Endothelial cell (in vitro differentiated cells): ENCODE data around the gene CCDC116. TPM values are rescaled to one million over a fixed set of nuclear protein-coding genes. Genes with fewer than 3 reads are reported as not detected.

Source experiments
- DNase-seq: peaks from one replicate; pipeline ENCODE4 v3.0.0; 2021; ENCODE audit warnings: low spot score
- H3K27ac Mint-ChIP-seq: one replicate; pipeline ENCODE4 v1.8.0; 2021; ENCODE audit warnings: mixed read lengths, inconsistent platforms; ENCODE audit not compliant: unreplicated experiment
- H3K27me3 Mint-ChIP-seq: one replicate; pipeline ENCODE4 v1.8.0; 2021; ENCODE audit warnings: mild to moderate bottlenecking, moderate library complexity, mixed read lengths, inconsistent platforms; ENCODE audit not compliant: unreplicated experiment
- H3K36me3 Mint-ChIP-seq: one replicate; pipeline ENCODE4 v1.8.0; 2021; ENCODE audit warnings: mild to moderate bottlenecking, low read depth, mixed read lengths, inconsistent platforms; ENCODE audit not compliant: unreplicated experiment
- H3K4me1 Mint-ChIP-seq: one replicate; pipeline ENCODE4 v1.8.0; 2021; ENCODE audit warnings: mild to moderate bottlenecking, mixed read lengths, inconsistent platforms; ENCODE audit not compliant: unreplicated experiment
- H3K4me3 Mint-ChIP-seq: one replicate; pipeline ENCODE4 v1.8.0; 2021; ENCODE audit warnings: mild to moderate bottlenecking, mixed read lengths, inconsistent platforms; ENCODE audit not compliant: unreplicated experiment
- H3K9me3 Mint-ChIP-seq: one replicate; pipeline ENCODE4 v1.8.0; 2021; ENCODE audit warnings: mixed read lengths, inconsistent platforms; ENCODE audit not compliant: unreplicated experiment
- CTCF ChIP-seq: fragments of 200-600 bp; sonication (generic); IDR thresholded peaks from one replicate; pipeline ENCODE4 v1.5.0; 2021; ENCODE audit warnings: antibody characterized with exemption; ENCODE audit not compliant: unreplicated experiment
- total RNA-seq: library from RNA; stranded (reverse); fragmentation: NEBNext Ultra II Directional; extraction: Animal tissue kit (Norgen Biotek cat#: 25700); gene quantifications from one replicate; pipeline ENCODE4 v1.2.1, GENCODE V29; 2021; ENCODE audit not compliant: unreplicated experiment

CCDC116 gene
- total RNA-seq, 1 donor from 2014 or later: 0.36 TPM

DNA sequence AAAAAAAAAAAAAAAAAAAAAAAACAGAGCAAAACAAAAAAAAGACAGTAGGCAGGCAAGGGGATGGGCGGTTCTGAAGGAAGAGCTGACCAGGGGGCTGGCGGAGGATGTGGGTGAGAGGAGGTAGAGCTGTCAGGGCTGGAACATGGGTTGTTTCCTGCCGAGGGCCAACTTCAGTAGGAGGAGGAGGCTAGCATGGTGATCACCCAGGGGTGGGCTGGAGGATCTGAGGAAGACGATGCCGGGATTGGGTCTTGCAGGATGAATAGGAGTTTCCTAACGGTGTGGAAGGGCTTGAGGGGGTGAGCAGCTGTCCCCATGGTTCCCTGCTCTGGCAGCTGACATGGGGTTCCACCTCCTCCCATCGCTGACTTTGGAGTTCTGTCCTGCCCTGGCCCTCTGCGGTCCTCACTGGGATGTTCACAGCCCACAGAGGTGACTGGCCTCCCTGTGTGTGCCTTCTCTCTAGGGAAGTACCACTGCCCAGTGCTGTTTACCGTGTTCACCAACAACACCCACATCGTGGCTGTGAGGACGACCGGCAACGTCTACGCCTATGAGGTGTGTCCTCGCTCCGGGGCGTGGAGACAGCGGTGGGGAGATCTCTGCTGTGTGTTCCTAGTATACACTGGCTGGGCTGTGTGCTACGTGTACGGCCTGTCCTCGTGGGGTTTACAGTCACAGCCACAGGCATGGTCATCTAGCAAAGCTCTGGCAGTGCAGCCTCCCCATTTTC is 48.4 kb downstream of the CCDC116 start:
- Mint-ChIP-seq H3K36me3 (peaks cover 18% of the 10 kb centered on the region), H3K4me1 (no peaks in the 10 kb centered on the region), H3K27me3 (peaks cover 11% of the 10 kb centered on the region), H3K27ac (no peak overlapping the region), H3K4me3 (no peak overlapping the region), H3K9me3 (no peaks in the 10 kb centered on the region)
- DNase-seq: no peak
- no peak for TF ChIP-seq CTCF

GRCh38 chr22:21681566-21682370 is 49.2 kb downstream of the CCDC116 start:
- Mint-ChIP-seq H3K9me3 (no peaks in the 10 kb centered on the region), H3K27me3 (peaks cover 11% of the 10 kb centered on the region), H3K27ac (no peak overlapping the region), H3K4me1 (no peaks in the 10 kb centered on the region), H3K4me3 (no peak overlapping the region), H3K36me3 (peaks cover 11% of the 10 kb centered on the region)
- DNase-seq: no peak
- TF ChIP-seq CTCF: no peak

DNA sequence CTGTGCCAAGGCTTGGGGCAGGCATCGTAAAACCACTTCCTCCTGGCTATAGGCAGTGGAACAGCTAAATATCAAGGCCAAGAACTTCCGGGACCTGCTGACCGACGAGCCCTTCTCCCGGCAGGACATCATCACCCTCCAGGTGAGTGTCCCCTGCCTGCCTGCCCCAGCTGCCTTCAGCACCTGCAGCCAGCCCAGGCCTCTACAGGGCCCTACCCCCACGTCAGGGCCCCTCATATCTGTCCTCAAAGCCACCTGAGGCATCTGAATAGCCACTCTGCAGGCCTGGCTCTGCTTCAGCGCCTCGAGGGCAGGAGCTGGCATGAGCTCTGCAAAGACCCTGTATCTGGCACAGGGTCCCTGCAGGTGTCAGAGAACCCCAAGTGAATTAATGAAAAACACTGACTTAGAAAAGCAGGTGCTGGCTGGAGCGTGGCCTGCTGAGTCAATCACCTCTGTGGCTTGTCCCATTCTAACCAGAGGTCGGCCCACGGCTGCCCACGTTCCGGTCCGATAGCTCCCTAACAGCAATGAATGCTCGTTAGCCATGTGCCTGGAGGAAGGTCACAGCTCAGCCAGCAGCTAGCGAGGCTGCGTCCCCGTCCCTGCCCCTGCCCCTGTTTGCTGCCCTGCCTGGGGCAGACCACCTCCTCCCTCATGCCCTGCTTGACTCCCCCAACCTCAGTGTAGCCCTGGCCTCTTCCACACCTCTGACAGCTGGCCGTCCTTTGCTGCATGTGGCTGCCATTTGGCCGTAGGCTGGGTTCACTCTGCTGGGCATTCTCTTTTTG is 50.0 kb downstream of the CCDC116 start:
- Mint-ChIP-seq H3K4me3 (no peak overlapping the region), H3K9me3 (no peaks in the 10 kb centered on the region), H3K4me1 (no peaks in the 10 kb centered on the region), H3K27me3 (peaks cover 9% of the 10 kb centered on the region), H3K27ac (no peak overlapping the region), H3K36me3 (peaks cover 11% of the 10 kb centered on the region)
- DNase-seq: no peak
- TF ChIP-seq CTCF: no peak

DNA sequence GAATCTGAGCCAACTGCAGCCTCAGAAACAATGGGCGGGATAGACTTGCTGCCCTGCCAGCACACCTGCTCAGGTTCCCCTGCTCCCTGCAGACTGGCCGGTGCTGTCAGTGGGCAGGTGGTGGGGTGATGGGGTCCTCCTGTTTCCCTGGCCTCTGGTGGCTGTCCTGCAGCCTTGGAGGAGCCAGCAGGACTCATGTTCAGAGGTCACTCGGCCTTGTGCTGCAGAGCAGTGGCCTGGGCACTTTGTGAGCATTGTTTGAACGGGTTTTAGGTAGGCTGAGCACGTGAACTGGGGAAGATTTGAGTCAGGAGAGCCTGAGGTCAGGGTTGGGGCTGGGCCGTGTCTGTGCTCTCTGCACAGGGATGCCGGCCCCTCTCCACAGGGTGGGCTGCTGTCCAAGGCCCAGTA is 50.8 kb downstream of the CCDC116 start:
- TF ChIP-seq CTCF: no peak
- DNase-seq: no peak
- Mint-ChIP-seq H3K4me1 (no peaks in the 10 kb centered on the region), H3K4me3 (no peak overlapping the region), H3K36me3 (peaks cover 11% of the 10 kb centered on the region), H3K27me3 (peaks cover 9% of the 10 kb centered on the region), H3K27ac (no peak overlapping the region), H3K9me3 (no peaks in the 10 kb centered on the region)
